Activated T-helper 1 cell treated with Interleukin-2 at 50 U/mL for 16 hours (primary cell): ENCODE measurements around the gene NRAP.
"Not testable (repeated sequence)": the region's sequence is repeated elsewhere in the genome, so short reads cannot be mapped to it uniquely, and the experiment has no call there.

Source experiments
- DNase-seq: peaks from one replicate; pipeline ENCODE4 v3.0.0-alpha.2; 2020; ENCODE audit warnings: low read depth

The NRAP gene

DNA sequence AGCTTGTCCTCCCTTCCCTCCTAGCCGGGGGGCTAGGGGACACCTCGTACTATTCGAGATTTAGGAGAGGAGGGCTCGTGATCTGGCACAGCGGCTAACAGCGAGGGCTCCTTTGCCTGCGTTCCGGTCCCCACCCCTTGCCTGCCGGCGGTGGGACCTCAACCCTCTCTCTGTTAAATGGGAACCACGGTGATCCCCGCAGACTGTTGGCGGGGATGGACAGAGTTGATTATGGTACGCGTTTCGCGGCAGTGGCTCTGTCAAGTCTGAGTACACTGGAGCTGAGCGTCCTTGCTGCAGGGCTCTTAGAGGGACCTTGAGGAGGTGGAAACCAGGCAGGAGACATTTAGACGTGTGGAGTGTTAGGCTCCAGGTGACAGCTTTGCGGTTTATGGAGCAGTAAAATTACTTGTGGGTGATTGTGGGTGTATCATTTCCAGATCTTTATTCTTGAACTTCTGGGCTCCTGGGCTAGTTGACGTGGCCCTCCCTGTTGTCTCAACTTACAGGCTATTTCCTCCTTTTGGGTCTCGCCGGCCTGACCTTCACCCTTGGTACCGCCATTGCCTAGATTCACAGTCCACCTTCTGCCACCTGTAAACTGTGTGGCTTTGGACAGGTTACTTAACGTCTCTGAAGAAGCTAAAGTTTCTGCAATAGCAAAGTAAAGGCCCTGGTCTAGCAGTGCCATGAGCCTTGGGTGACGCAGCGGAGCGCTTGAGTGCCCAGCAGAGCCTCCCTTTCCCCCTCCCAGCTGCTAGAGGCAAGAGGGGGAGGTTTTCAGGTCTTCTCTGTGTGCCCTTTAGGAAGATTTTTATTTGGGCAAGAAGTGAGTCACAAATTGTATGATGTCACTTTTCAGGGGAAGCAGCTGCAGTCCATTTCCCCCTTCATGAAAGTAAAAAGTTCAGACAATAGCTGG is 16.6 kb upstream of the NRAP start:
- no peak for DNase-seq

DNA sequence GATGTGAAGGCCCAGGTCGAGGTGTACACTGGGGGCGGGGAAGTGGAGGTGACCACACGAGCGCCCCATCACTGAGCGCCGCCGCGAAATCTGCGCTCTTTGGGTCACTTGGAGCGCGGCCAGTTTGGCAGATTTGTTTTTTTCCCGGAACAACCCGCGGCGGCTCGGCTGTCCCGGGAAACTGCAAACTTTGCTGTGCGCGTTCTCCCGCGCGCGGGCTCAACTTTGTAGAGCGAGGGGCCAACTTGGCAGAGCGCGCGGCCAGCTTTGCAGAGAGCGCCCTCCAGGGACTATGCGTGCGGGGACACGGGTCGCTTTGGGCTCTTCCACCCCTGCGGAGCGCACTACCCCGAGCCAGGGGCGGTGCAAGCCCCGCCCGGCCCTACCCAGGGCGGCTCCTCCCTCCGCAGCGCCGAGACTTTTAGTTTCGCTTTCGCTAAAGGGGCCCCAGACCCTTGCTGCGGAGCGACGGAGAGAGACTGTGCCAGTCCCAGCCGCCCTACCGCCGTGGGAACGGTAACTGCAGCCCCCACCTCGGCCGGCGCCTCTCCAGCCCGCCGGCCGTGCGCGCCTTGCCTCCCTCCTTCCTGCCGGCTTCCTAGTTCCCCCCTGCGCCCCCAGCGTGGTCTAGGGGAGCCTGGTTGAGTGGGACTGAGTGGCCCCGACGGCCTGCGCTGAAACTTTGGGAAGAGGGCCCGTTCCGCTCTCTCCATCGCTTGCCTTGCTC is 15.8 kb upstream of the NRAP start, which contains the start of gene CASP7:
TSS of gene CASP7 (plus strand) at position 450 of the 727 bp plus-strand sequence. CDS start 17,582 bp downstream, outside the sequence.
- peak; percentile 62 for DNase-seq

DNA sequence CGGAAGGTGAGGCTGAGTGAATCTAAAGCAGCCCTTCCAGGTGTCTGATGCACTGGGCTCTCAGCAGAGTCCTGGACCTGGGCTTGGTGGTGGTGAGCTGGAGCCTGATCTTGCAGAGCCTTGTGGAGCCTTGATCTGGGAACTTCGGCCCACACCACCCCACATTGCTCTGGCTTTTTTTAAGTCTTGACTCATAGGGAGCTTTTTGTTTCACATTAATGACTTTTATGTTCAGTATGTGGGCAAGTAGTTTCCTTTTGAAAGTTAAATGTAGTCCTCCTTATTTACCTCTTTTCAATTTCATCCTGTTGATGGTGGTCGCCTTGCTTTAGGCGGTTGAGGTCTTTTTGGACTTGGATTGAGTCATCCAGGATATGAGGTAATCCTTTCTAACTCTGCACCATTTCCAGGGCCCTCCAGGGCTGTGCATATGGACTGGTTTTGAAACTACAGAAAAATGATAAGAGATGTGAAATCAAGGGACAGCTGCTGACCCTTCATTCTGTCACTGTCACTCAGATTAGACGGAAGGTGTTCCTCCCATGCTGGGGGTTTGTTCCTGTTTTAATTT is 2.9 kb upstream of the NRAP start:
- no peak for DNase-seq

DNA sequence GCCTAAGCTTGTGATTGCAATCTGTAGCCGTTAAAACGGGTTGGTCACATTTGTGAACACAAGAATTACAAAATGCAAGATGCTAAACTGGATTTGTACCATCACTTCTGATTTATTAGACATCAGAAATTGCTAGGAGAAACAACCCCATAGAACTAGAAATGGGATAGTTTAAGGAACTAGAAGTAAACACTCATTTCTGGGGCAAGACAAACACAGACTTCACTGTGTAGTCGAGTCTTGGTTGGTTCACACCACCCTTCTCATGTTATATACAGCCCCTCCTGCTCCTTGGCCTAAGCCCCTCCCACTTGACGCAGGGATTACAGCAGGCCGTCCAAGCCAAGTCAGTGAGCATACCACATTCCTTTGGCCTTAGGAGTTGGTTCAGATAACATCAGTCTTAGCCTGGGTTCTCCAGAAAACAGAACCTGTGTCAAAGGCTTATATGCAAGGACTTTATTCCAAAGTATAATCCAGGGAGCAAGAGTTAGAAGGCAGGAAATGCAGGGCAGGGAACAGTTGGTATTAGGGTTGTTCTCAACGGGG is 2.0 kb upstream of the NRAP start:
- DNase-seq = no peak

DNA sequence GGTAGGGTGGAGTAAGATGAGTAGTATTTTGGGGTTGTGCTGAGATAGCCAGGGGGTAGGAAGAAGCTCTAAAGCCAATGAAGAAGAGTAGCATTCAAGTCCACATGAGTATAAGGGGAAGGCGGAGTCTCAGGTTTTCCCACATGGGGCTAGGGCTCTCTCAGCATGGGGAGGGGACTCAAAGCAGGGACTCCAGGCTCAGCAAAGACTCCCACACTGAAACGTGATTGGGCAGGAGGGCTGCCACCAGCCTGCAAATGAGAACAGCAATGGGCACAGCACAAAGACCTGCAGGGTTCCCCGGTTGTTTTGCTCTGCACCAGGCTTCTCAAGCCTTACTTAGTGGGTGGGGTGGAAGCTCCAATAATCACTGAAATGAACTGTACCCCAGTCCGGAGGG is 1.5 kb upstream of the NRAP start:
- DNase-seq = no peak

DNA sequence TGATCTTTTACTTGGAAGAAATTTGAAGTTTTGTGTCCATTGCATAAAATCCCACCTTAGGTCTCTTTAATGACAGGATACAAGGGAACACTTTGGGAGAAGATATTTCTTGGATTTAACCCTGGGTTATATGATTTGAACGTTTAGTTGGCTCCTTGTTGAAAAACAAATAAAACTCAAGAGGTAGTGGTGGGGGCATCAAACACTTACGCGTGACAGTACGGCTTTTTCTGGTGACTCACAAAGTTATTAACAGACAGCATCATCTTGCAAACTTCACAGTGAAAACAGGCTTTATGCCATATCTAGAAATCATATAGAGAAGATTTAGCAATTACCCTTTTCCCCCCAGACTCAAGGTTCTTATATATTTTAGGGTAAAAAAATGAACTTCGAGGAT is 699 bp downstream of the NRAP start:
- DNase-seq = no peak

DNA sequence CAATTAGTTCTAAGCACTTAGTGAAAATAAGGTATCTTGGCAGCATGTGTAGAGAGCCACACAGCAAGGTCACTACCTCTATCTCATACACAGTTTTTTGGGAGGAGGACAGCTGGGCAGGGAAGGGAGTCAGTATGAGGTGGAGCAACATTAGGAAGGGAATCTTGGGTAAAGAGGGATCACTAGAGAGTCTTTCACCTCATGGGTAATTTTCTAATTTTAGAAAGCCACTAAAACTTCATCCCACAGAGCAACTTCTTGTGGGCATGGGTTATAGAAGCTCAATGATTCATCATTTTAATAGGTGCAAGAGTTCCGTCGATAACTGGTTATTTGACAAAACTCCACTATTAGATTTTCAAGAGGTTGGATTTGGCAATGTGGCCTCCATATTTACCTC is 2.5 kb downstream of the NRAP start:
- DNase-seq = no peak

DNA sequence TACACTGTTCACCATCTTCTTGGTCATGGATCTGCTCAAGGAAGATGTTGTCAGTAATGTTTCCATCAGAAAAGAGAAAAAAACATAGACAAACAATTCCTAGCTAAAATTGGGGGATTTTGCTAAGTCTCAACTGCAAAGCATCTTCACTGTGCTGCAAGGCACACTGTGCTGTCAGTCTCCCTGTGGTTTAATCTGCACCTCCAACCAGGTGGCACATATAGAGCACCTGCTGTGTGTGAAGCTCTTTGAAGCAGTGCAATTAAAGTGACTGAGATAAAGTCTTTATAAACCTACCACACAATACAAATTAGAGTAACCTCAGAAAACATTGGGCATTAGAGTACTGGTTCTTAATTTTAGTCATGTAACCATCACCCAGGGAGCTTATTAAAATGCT is 6.3 kb downstream of the NRAP start:
- no peak for DNase-seq

DNA sequence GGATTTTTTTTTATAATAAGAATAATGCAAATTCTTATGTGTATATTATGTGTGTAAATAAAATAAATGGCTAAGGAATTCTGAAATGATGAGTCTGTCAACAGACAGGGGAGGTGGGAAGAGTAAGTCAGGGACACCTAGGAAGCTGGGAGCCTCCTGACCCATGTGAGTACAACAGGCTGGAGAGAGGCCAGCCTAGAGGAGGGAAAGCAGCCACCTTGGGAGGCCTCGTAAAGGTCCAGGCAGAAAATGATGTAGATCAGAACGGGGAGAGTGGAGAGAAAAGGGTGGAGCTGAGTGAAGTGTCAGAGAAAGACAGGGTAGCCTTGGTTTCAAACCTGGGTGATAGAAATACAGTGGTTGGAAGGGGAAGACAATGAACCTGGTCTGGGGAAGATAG is 6.9 kb downstream of the NRAP start:
- no peak for DNase-seq

DNA sequence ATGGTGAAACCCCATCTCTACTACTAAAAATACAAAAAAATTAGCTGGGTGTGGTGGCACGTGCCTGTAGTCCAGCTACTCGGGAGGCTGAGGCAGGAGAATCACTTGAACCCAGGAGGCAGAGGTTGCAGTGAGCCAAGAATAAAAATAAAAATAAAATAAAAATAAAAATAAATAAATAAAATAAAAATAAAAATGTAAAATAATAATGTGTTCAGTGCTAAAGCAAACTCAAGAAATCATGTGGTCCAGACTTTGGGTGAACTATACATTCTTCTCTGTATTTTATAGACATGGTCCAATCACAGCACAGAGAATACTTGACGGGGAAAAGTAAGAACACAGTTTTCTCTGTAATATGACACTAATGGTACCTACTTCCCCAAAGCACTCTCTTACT is 11.4 kb downstream of the NRAP start:
- DNase-seq = not testable (repeated sequence)

DNA sequence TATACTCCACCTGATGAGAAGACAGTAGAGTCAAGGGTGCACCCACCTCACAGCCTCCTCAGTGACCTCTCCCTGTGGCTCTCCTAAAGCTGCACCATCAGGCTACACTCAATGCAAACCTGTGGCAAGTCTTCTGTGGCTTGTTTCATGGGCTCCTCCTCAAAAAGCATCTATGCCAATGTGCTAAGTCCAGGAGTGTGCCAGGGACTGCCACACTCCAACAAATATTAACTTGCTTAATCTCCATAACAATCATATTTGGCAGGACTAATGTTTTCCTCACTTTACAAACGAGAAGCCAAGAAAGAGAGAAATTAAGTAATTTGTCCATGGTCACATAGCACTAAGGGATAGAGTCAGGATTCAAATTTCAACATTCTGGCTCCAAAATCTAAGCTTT is 11.9 kb downstream of the NRAP start:
- no peak for DNase-seq

DNA sequence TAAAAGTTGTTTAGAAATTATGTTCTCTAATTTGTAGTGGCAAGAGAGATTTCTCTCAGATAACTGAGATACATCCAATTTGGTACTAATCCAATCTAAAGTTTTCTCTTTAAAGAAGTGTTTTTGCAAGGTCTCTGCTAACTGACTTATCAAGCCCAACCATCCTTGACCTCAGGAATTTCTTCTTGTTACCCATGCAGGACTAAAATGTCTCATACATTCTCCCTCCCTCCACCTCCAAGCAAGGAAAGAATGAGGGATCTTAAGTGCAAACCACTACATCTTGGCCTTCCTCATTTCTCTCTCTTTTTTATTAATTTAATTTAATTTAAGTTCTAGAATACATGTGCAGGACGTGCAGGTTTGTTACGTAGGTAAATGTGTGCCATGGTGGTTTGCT is 12.8 kb downstream of the NRAP start:
- DNase-seq = no peak

DNA sequence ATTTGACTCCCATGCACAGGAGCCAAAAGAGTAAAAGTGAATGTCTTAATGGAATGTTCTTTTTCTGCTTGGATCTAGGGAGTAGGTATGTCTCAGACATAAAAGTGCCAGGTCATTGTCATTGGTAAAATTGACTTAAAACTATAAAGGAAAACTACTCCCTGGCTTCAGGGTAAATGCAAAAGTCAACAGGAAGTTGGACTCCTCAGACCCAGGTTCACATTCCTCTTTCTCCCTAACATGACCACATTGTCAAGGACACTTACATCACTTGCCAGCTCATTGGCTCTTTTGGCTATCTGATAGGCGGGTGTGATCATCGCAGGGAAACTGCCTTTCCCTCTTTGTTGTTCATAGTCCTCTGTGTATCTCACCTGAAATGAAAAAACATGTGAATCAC is 13.7 kb downstream of the NRAP start:
- DNase-seq = no peak

DNA sequence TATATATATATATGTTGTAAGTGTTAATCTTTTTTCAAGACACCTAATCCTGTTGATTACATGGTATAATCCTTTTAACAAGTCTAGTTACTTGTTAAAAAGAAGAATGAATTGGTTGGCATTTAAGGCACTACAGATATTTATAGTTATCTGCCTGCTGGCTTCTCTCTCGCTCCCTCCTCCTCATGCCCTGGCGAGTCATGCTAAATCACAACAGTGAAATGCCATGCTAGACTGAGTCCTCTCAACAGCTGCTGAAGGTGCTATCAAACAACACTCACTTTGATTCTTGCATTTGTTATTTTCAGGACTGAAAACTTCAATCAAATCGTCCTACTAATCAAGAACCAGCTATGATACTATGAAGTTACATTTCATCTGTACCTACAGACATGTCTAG is 15.4 kb downstream of the NRAP start:
- DNase-seq = no peak

DNA sequence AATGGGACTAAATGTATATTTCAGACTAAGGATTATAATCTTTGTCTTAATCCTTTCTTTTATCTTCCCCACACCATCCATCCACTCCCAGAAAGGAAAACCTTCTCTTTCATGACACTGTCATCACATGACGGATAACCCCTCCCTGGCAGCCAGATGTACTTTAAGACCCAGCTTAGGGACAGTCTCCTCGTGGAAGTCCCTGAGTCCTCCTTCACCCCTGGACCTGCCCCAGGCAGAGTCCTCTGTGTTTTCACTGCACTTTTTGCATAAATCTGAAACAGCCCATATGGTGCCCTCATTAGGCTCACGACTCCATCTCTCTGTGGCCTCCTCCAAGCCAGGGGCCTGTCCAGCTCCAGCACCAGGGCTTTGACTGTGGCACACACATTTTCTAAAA is 16.0 kb downstream of the NRAP start:
- DNase-seq = no peak

DNA sequence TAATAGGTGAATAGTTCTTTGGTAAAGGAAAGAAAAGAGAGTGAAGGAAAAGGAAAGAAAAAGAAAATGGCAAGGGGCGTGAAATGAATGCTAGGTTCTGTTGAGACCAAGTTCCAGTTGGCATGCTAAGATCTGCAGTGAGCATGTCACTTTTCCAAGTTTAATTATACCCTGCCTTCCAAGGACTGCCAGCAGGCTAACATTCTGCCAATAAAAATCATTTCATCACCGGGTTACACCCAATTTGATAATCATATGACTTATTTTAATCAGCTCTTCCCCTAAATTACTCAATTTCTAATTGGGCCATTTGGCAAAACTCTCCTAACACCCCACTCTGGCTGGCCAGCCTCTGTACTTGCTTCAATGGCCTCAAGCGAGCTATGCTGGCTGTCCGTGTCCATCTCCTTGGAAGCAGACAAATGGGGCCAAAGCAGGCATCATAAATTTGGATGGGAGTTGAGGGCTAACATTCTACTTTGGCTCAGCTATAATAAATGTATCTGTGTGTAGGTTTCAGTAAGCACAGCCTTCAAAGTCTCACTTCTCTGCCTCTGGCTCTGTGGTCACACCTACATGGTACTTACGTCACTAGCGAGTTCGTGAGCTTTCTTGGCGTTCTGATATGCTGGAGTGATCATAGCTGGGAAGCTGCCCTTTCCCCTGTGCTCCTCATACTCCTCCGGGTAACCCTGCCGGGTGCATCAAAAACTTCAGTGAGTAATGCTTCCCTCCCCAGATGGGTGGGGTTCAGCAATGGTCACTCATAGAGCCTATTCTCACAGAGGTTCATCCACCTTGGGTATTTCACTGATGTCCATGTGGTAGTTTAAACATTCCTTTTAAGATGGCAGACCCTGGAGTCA is 17.3 kb downstream of the NRAP start:
- DNase-seq = no peak

DNA sequence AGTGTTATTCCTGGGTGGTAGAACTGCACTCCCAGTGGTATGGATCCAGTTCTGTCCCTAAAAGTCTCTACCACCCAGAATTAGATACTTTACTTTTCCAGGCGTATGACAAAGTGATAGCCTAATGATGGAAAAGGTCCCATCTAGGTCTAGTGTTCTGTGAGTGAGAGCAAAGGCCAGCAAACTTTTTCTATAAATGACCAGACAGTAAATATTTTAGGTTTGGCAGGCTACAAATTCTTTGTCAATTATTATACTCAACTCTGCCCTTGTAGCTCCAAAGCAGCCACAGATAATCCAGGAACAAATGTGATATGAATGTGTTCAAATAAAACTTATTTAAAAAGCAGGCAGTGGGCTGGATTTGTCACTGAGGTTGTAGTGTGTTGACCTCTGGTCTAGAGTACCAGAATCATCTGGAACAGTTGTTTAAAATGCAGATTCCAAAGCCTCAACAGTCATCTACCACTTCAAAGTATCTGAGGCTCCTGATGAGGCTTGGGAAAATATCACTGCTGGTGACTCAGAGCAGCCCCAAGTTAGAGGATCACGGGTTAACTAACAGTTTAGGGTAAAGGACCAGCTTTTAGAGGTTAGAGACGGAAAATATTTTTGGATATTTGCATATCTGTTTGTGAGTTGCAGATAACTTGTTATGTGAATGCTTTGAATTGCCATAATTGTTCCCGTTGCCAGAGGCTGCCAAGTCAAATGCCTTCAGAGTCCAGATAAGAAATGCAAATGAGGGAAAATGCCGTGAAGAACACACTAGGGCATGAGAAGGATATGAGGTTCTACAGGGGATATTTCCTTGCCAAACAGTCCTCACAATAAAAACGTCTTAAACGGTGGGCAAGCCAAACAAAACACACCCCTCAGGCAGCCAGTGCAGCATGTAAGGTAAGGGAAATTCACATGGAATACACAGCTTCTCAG is 19.4 kb downstream of the NRAP start:
- DNase-seq = no peak

DNA sequence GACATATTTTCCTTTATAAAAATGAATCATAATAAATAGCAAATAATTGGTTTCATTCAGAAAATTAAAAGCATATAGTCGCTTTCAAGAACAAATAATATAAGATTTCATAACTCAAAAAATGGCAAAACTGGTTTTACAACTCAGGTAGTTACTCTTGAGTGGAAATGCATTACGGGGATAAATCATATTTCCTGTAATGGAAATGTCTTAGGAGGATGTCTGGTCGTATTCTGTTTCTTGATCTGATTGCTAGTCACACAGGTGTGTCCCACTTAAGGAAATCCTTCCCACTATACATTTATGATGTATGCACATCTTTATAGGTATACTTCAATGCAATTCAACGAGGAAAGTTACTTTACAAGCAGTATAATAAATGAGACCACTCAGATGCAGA is 20.7 kb downstream of the NRAP start:
- DNase-seq = no peak

DNA sequence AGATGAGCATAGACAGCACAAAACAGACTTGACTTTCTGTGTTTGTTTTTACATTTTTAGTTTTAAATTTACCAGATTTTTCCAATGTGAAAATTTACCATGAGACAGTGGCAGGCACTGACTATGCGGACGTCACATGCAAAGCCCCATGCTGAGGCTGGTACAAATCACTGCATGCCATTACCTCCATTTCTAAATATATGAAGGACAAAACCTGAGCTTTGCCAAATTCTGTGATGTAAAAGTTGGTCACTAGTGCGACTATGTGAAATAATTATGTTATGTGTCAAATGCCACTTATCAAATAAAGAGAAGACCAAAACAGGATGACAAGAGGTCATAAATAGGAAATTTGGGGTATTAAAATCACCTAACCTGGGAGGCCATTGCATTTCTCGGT is 22.1 kb downstream of the NRAP start:
- DNase-seq = no peak

DNA sequence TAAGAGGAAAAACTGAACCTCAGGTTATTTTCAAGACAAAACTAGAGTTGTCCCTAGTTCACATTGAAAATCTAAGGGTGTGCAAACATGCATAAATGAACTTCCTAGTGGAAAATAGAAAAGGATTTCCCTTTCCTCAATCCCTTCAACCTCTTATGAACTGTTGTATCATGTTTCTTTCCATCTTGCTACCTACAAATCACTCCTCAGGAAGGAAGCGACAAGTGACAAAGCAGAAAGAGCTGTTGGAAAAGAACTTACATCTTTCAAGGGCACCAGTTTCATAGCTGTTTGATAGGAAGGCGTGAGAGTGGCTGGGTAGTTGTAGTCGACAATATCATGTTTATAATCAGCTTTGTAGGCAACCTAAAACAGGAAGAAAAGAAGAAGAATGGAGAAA is 23.9 kb downstream of the NRAP start:
- DNase-seq = no peak
